GM06990 (cell line): ENCODE results near the gene KDM8.
"Not testable (repeated sequence)": the region's sequence is repeated elsewhere in the genome, so short reads cannot be mapped to it uniquely, and the experiment has no call there.

Source experiments
- DNase-seq: peaks from one replicate; pipeline ENCODE4 v3.0.0-alpha.2; 2011; ENCODE audit not compliant: insufficient read length; ENCODE audit errors: extremely low read depth
- H3K27me3 ChIP-seq: replicated peaks from 2 replicates; pipeline ENCODE4 v1.6.0; 2011; ENCODE audit warnings: low read length; ENCODE audit not compliant: control insufficient read depth, insufficient read depth
- H3K36me3 ChIP-seq: 2 replicates; pipeline ENCODE4 v1.5.1; 2011; ENCODE audit warnings: low read length; ENCODE audit not compliant: control insufficient read depth, insufficient read depth
- H3K4me3 ChIP-seq: replicated peaks from 2 replicates; pipeline ENCODE4 v1.5.1; 2011; ENCODE audit warnings: low read depth, mild to moderate bottlenecking, control low read depth, low read length
- TF ChIP-seq, protein P1 (sequence below): IDR thresholded peaks from 2 replicates; pipeline ENCODE4 v1.5.1; 2011; ENCODE audit warnings: low read length, control low read depth, mild to moderate bottlenecking, inconsistent platforms; ENCODE audit not compliant: insufficient read depth, poor library complexity, severe bottlenecking

The KDM8 gene

DNA sequence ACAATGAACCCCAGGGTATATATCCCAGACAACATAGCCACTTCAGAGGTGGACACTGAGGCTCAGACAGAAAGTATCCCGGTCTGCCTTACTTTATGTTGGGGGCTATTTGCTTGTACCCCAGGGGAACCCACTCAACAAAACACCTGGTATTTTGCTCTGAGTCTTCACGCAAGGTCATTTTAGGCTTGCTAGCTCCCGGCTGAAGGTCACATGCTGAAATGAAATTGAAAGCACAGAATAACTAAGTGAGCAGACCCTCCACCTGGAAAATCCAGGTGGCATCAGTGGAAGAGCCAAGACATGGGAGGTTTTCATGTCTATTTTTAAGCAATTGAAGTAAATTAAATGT is 4.1 kb upstream of the KDM8 start:
- no peaks in the 10 kb centered on the region for H3K27me3 ChIP-seq
- no peaks in the 10 kb centered on the region for H3K36me3 ChIP-seq
- TF ChIP-seq, protein P1, sequence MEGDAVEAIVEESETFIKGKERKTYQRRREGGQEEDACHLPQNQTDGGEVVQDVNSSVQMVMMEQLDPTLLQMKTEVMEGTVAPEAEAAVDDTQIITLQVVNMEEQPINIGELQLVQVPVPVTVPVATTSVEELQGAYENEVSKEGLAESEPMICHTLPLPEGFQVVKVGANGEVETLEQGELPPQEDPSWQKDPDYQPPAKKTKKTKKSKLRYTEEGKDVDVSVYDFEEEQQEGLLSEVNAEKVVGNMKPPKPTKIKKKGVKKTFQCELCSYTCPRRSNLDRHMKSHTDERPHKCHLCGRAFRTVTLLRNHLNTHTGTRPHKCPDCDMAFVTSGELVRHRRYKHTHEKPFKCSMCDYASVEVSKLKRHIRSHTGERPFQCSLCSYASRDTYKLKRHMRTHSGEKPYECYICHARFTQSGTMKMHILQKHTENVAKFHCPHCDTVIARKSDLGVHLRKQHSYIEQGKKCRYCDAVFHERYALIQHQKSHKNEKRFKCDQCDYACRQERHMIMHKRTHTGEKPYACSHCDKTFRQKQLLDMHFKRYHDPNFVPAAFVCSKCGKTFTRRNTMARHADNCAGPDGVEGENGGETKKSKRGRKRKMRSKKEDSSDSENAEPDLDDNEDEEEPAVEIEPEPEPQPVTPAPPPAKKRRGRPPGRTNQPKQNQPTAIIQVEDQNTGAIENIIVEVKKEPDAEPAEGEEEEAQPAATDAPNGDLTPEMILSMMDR: no peak
- no peak for DNase-seq
- H3K4me3 ChIP-seq: no peak overlapping the region; the same call in 1 of the 2 replicates

DNA sequence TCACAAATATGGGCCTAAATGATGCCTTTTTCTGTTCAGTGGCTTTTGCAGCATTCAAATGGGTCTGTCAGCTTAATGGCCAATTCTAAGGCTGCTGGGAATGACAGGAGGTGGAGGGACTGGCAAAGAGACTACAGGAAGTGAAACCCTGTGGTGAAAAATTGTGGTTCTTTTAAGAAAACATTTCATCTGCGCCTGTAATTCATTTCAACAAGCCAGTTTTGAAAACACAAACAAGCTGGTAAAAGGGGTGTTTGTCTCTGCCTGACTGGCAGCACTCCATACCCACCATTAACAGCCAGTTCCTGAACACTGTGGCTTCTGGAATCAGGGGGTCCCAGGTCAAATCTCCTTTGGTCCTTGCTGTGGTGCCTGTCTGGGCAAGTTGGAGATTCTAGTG is 3.6 kb upstream of the KDM8 start:
- TF ChIP-seq, protein P1: no peak
- Histone ChIP-seq H3K27me3 (no peaks in the 10 kb centered on the region), H3K36me3 (no peaks in the 10 kb centered on the region), H3K4me3 (no peak overlapping the region; the same call in 1 of the 2 replicates)
- DNase-seq: peak; percentile 59

DNA sequence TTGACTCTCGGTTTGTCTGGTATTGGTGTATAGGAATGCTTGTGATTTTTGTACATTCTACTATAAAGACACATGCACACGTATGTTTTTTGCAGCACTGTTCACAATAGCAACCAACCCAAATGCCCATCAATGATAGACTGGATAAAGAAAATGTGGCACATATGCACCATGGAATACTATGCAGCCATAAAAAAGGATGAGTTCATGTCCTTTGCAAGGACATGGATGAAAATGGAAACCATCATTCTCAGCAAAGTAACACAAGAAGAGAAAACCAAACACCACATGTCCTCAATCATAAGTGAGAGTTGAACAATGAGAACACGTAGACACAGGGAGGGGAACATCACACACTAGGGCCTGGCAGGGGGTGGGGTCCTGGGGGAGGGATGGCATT is 2.4 kb upstream of the KDM8 start:
- not testable (repeated sequence) for H3K27me3 ChIP-seq, DNase-seq, H3K36me3 ChIP-seq, H3K4me3 ChIP-seq

DNA sequence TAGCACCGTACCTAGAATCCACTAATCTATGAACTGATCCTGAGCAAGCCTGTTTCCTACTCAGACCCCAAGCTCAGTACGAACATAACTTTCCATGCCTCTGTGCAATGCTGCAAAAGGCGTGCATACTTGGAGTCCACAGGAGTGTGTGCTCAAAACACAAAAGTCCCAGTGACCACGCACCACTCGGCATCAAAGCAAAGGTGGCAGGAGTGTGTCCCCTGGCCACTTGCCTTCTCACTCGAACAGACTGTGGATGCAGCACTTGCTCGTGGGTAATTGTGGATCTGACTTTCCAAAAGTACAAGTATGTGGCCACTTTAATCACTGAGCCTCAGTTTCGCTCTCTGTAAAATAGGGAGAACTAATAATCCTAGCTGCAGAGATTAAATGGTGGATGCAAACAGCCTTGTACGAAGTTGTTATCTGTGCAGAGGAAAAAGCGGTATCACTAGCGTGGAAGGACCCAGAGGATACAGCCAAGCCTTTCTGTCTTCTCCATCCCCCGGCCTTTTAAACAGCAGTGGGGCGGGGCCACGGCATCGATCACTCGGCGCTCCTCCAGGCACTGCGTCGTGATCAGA is 311 bp upstream of the KDM8 start:
- DNase-seq: no peak

DNA sequence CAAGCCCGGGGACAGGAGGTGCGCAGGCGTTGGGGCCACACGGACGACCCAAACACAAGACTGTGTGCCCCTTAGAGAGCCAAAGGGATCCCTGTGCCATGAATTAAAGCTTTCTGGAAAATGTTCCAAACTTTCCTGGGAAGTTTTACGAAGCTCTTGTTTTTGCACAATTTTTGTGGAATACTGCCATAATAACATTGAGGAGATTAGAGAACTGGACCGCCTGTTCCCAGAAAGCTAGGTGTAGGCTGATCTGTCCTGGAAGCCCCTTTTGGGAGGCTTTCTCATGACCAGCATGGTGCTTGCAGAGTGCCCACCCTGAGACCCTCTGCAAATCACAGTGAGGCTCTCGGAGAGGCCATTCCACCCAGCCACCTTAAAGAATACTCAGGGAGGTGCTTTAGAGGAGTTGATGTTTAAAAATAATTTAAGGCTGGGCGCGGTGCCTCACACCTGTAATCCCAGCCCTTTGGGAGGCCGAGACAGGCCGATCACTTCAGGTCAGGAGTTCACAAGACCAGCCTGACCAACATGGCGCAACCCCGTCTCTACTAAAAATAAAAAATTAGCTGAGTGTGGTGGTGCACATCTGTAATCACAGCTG is 1.1 kb downstream of the KDM8 start:
- TF ChIP-seq, protein P1: no peak
- Histone ChIP-seq H3K27me3 (no peaks in the 10 kb centered on the region), H3K36me3 (no peaks in the 10 kb centered on the region), H3K4me3 (peak overlapping the region; percentile 84)
- no peak for DNase-seq

More for the DNA sequence above, 311 bp upstream of the KDM8 start:
- Histone ChIP-seq H3K27me3 (no peaks in the 10 kb centered on the region), H3K4me3 (peak overlapping the region; percentile 85), H3K36me3 (no peaks in the 10 kb centered on the region)
- TF ChIP-seq, protein P1: no peak

DNA sequence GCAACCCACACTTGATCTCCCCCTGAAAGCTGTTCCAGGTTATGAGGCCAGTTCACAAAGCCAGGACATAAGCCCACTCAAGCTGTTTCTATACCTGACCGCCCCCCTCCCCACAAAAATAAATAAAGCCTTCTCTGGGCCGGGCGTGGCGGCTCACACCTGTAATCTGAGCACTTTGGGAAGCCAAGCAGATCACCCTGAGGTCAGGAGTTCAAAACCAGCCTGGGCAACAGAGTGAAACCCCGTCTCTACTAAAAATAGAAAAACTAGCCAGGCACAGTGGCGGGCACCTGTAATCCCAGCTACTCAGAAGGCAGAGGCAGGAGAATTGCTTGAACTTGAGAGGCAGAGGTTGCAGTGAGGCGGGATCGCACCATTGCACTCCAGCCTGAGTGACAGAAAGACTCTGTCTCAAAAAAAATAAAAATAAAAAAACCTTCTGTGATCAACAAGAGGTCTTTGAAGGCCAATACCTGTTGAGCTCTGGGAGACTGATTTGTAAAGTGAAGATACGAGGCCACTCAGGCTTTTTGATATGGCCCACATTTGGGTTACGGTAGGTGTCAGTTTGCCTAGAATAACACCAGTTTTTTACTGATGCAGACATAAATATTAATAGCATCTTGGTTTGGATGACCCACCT is 2.2 kb downstream of the KDM8 start:
- DNase-seq: no peak
- H3K36me3 ChIP-seq: peaks cover 2% of the 10 kb centered on the region; the same call in 1 of the 2 replicates
- no peak overlapping the region for H3K4me3 ChIP-seq
- H3K27me3 ChIP-seq: no peaks in the 10 kb centered on the region
- TF ChIP-seq, protein P1: no peak

DNA sequence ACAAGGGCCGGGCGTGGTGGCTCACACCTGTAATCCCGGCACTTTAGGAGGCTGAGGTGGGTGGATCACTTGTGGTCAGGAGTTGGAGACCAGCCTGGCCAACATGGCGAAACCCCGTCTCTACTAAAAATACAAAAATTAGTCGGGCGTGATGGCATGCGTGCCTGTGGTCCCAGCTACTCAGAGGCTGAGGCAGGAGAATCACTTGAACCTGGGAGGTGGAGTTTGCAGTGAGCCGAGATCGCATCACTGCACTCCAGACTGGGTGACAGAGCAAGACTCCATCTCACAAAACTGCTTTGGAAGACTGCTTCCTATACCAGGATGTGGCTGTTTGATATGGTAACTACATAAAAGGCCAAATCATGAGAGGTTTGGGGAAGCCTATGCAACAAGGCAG is 3.8 kb downstream of the KDM8 start:
- not testable (repeated sequence) for H3K27me3 ChIP-seq, H3K4me3 ChIP-seq, H3K36me3 ChIP-seq, DNase-seq
